H1 (cell line): ENCODE data around the gene COPA. TPM values are rescaled to one million over a fixed set of nuclear protein-coding genes. Genes with fewer than 3 reads are reported as not detected.

Source experiments
- NANOG ChIP-seq: IDR thresholded peaks from 2 replicates; pipeline ENCODE4 v1.6.1; 2011; ENCODE audit warnings: low read length, low read depth, mild to moderate bottlenecking, inconsistent platforms; ENCODE audit not compliant: insufficient read depth, poor library complexity, severe bottlenecking
- RBBP5 ChIP-seq: IDR thresholded peaks from 2 replicates; pipeline ENCODE4 v1.7.1; 2012; ENCODE audit warnings: low read depth, mild to moderate bottlenecking, inconsistent platforms, low read length, moderate library complexity, borderline replicate concordance
- polyA plus RNA-seq, 7 experiments: library from polyadenylated mRNA; depleted of rRNA in 3 of 7; stranded (reverse) in 5 of 7; unstranded in 2 of 7; fragments of >200 nt in 5 of 7; fragments of 200-250 nt in 2 of 7; gene quantifications; 1 replicate in 5 of 7; 2 replicates in 1 of 7; 4 replicates in 1 of 7; pipeline versions ENCODE4 v1.2.1 to v1.2.3, GENCODE V29; 2011 to 2013; ENCODE audit warnings: missing spikeins in 2 of 7, mixed read lengths in 2 of 7
- total RNA-seq: library from RNA; stranded (reverse); fragmentation: NEBNext Ultra II Directional; extraction: Animal tissue kit (Norgen Biotek cat#: 25700); gene quantifications from 2 replicates; pipeline ENCODE4 v1.2.1, GENCODE V29; 2021

COPA gene
- total and polyA plus RNA-seq, 2 of the 8 experiments (the other 6 are each of a cell fraction or from before 2014, with no cell fraction given) = 78.2 to 115 TPM

DNA sequence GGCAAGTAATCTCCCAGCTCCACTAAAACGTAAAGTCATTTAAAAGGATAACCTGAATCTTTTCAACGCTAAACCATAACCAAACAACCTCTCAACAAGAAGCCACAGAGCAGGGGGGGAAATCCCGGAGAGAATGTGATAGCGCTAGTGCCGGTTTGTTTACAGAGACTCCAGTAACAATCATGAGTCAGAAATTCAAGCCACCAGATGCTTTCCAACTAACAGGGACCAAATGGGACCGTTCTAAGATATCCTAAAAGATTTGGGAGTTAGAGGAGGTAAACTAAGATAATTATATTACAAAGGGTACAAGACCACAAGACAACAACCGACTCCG, 81.5 kb downstream of the COPA start (continued):
- TF ChIP-seq NANOG (no peak), RBBP5 (no peak)
- TF ChIP-seq, all 59 proteins: peak for 2
